Body of pancreas (tissue), 4 donors: Measurements from ENCODE around the gene PSMG4.

Source experiments
- CTCF ChIP-seq, 7 experiments: fragments of 450-650 bp in 4 of 7; fragments of 200-600 bp in 3 of 7; sonication (generic) in 3 of 7; IDR thresholded peaks; one replicate each; pipeline ENCODE4 v1.5.1; 2016 to 2019; ENCODE audit warnings: antibody characterized with exemption in 7 of 7
- POLR2A ChIP-seq, 3 donors: fragments of 450-650 bp; IDR thresholded peaks; one replicate each; pipeline ENCODE4 v1.6.1; 2016; ENCODE audit warnings: antibody characterized with exemption in 3 of 3, mild to moderate bottlenecking in 2 of 3

- TF ChIP-seq CTCF (IDR thresholded peaks at IDR 0.05), result no peak
- TF ChIP-seq POLR2A (IDR thresholded peaks at IDR 0.05), result no peak
Observed at GRCh38 chr6:3307436-3307835, 48.7 kb downstream of the PSMG4 start.
